GM18498 (cell line): Measurements from ENCODE around the gene NDUFAF8.

ENCODE experiments used
- ATAC-seq: cut with Tn5 transposase; IDR thresholded peaks from one replicate; pipeline ENCODE4 v1.9.1; 2021; ENCODE audit warnings: mild to moderate bottlenecking, moderate library complexity; ENCODE audit not compliant: unreplicated experiment

The NDUFAF8 gene

GRCh38 chr17:81237591-81238489, 1.3 kb upstream of the NDUFAF8 start:
- ATAC-seq: no peak

GRCh38 chr17:81238490-81238814, 666 bp upstream of the NDUFAF8 start:
- ATAC-seq: peak; percentile 3

- peak; percentile 7 for ATAC-seq
Observed at GRCh38 chr17:81239714-81240555, 817 bp downstream of the NDUFAF8 start.

GRCh38 chr17:81240761-81241160, 1.6 kb downstream of the NDUFAF8 start:
- ATAC-seq: no peak

GRCh38 chr17:81241203-81241602, 2.1 kb downstream of the NDUFAF8 start:
- ATAC-seq: no peak

GRCh38 chr17:81241648-81242420, 2.7 kb downstream of the NDUFAF8 start:
- ATAC-seq: no peak

GRCh38 chr17:81242421-81243332, 3.6 kb downstream of the NDUFAF8 start:
- ATAC-seq: no peak

GRCh38 chr17:81243333-81243664, 4.2 kb downstream of the NDUFAF8 start:
- ATAC-seq: no peak

- no peak for ATAC-seq
Observed at GRCh38 chr17:81244358-81245023, 5.4 kb downstream of the NDUFAF8 start.

- ATAC-seq: no peak
Observed at GRCh38 chr17:81245024-81245664, 6.0 kb downstream of the NDUFAF8 start.

- no peak for ATAC-seq
Observed at GRCh38 chr17:81245665-81246342, 6.7 kb downstream of the NDUFAF8 start.

- ATAC-seq: no peak
Observed at GRCh38 chr17:81246343-81246670, 7.2 kb downstream of the NDUFAF8 start.

GRCh38 chr17:81246679-81247338, 7.7 kb downstream of the NDUFAF8 start:
- ATAC-seq: no peak

- no peak for ATAC-seq
Observed at GRCh38 chr17:81247339-81247990, 8.3 kb downstream of the NDUFAF8 start.

- no peak for ATAC-seq
Observed at GRCh38 chr17:81248649-81249048, 9.5 kb downstream of the NDUFAF8 start.

- no peak for ATAC-seq
Observed at GRCh38 chr17:81249223-81250040, 10.3 kb downstream of the NDUFAF8 start.
